NCI-H2107 (cell line): ENCODE data around the gene HMCN1.
"Not testable (repeated sequence)": the region's sequence is repeated elsewhere in the genome, so short reads cannot be mapped to it uniquely, and the experiment has no call there.

Experiments
- DNase-seq: peaks from one replicate; lab custom pipeline; 2025; lab: John Stamatoyannopoulos, UW

Gene HMCN1

GRCh38 chr1:185741551-185741950 is 7.4 kb downstream of the HMCN1 start:
- no peak for DNase-seq

DNA sequence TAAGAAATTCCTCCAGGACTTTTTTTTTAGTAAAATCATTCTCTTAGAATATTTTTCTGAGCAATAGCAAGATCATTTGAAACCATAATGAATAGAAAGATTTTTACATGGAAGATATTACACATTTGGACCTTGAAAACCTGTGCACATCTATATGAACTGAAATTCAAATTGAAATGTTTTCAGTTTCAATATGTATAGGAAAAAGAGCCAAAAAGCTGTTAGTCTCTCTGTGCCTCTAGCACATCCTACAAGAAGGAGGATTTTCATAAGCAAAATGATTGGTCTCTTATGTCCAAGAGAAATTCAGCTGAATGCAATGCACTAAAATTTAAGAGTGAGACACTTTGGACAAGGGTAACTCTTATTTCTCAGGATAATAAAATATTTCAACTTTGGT is 8.2 kb downstream of the HMCN1 start:
- no peak for DNase-seq

DNA sequence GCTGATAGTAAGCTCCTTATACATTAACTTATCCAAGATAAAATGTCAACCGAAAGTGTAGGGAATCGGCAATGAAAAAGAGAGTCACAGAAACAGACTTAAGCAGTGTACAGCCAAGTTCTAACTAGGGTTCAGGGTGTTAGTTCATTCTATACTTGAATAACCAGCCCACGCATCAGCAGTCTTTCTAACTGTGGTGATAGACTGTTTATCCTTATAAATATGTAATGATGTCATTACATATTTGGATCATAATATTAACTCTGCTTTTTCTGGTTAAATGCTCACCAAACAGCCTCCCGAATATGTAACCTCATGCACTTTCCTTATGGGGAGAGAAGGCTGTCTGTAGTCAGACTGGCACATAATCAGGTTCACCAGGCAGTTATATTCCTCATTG is 11.0 kb downstream of the HMCN1 start:
- no peak for DNase-seq

GRCh38 chr1:185759061-185759460 is 24.9 kb downstream of the HMCN1 start:
- no peak for DNase-seq

- no peak for DNase-seq
These were observed 27.6 kb downstream of the HMCN1 start for GRCh38 chr1:185761841-185762240.

GRCh38 chr1:185767508-185768120 is 33.4 kb downstream of the HMCN1 start:
- DNase-seq = no peak

DNA sequence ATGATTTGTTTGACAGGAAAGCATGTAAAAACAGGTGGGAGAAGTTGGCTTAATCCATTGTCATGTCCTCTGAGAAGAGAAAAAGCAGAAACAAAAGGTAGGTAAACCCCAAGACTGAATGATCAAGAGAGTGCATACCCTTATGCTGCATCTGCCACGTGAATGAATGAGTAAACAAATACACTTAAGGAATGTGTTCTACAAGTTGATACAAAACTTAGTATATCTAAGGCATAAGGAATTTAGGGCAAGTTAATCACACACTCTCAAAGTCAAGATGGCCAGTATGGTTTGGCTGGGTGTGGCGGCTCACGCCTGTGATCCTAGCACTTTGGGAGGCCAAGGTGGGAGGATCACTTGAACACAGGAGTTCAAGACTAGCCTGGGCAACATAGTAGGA is 34.2 kb downstream of the HMCN1 start:
- DNase-seq = no peak

DNA sequence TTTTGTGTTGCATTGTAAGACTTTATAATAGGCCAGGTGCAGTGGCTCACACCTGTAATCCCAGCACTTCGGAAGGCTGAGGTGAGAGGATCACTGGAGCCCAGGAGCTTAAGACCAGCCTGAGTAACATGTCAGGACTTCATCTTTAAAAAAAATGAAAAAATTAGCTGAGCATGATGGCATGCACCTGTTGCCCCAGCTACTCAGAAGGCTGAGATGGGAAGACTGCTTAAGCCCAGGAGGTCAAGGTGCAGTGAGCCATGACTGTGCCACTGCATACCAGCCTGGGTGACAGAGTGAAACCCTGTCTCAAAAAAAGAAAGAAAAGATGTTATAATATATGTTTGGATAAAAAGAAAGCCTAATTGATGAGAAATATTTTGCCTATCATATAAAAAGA is 34.9 kb downstream of the HMCN1 start:
- DNase-seq = no peak

DNA sequence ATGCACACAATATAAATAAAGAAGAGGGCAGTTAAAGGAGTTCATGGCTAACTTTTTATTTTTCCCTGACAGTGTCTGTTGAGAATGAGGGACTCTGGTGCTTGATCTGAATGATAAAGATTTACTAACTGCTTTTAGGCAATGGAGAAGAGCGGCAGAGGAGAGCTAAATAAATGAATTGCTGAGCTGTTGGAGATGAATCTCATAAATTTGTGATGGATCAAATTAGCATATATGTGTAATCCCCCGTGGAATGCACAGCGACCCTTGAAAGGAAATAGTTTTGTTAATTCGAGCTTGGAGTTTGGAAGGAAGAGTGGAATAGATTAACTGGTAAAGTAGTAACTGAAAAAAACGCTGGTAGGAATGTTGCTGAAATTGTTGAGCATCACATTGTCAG is 40.2 kb downstream of the HMCN1 start:
- DNase-seq = no peak

GRCh38 chr1:185775501-185775900 is 41.3 kb downstream of the HMCN1 start:
- DNase-seq = peak; percentile 38

DNA sequence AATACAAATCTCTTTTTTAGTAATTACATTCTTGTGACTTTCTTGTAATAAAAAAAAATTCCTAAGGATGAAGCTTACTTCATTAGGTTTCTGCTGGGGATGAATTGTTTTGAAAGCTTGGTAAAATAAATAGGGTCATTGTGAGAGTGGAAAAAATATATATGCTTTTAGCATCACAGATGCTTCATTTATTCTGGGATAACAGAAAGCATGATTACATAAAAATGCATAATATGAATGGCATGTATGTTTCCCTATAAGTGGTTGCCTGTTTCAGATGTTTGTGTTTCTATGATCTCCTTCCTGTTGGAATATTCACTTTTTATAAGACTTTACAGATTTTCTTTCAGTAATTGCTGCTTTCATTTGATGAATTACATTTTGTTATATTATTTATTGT is 42.3 kb downstream of the HMCN1 start:
- no peak for DNase-seq

DNA sequence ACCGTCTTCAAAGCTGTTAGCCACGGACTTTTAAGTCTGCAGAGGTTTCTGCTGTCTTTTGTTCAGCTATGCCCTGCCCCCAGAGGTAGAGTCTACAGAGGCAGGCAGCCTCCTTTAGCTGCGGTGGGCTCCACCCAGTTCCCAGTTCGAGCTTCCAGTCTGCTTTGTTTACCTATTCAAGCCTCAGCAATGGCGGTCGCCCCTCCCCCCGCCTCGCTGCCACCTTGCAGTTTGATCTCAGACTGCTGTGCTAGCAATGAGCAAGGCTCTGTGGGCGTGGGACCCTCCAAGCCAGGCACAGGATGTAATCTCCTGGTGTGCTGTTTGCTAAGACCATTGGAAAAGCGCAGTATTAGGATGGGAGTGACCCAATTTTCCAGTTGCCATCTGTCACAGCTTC is 49.7 kb downstream of the HMCN1 start:
- not testable (repeated sequence) for DNase-seq

- no peak for DNase-seq
These were observed 51.4 kb downstream of the HMCN1 start for GRCh38 chr1:185785586-185785985.

GRCh38 chr1:185786524-185786923 is 52.3 kb downstream of the HMCN1 start:
- no peak for DNase-seq

GRCh38 chr1:185787238-185787637 is 53.0 kb downstream of the HMCN1 start:
- no peak for DNase-seq

GRCh38 chr1:185788386-185788785 is 54.2 kb downstream of the HMCN1 start:
- DNase-seq = no peak

DNA sequence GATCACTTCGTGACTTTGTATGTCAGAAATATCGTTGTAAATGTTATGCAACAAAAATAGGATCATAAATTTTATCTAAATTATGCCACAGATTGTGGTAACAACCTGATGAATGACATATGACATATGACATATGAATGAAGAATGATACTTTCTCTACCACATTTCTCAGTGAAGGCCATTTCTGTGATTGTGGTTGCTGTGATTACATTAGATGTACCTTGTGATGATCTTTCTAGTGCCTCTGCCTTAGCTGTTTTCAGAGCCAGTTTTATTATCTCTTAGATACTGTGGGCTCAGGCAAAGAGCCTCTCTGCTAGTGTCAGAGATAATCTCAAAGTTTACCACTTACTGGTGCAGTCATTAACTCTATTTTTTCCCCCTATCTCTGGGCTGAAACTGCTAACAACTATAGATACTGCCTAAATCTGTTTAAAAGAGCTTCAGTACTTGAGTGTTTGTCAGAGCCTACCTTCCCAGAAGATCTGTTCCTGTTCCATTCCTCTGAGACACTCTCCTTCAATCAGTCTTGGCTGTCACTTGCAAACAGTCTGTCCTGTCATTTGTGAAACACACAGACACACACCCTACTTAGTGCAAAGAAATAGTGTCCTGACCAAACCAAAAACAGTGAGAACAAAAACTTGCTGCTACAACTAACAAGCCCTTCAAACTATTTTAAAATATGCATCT is 55.5 kb downstream of the HMCN1 start:
- no peak for DNase-seq

DNA sequence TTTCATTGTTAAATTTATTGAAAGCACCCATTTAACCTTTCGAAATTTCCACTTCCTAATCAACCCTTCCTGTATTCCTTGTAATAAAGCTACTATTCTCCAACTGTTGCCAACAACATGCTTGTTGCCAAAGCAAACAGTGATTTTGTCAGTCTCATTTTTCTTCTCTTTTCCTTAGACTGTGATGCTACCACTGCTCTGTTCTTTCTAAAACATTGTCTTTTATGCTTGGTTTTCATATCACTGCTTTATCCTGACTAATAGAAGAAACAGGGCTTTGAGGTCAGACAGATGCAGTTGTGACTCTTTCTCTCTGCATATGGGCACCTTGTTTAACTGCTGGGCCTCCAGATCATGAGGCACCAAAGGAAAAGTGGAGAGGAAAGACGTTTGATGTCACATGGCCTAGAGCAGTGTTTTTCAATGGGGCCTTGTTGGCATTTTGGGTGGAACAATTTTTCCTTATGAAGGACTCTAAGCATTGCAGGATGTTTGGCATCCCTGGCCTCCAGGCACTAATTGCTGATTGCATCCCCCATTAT is 56.1 kb downstream of the HMCN1 start:
- DNase-seq = no peak

DNA sequence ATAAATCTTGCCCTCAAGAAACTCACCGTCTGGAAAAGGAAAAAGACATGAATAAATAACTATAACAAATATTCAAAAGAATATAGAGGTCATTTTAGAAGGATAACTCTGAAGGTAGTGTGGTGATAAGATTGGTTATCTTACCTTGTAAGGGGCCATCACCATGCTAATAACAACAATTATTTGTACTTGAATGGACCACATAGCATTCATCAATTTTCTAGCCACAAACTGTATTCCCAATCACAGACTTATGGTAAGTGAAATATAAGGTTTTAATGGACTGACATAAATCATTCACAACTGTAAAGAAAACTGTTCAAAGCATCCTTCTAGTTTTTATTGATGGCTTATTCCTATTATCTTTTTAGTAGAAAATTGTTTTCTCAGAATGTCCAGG is 57.8 kb downstream of the HMCN1 start:
- no peak for DNase-seq

DNA sequence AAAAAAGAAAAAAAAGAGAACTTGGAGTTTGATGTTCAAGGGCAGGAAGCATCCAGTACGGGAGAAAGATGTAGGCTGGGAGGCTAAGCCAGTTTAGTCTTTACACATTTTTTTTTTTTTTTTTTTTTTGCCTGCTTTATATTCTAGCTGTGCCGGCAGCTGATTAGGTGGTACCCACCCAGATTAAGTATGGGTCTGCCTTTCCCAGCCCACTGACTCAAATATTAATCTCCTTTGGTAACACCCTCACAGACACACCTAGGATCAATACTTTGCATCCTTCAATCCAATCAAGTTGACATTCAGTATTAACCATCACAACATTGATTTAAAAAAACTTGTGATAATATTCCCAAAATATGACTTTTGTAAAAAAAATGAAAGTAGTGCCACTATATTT is 60.3 kb downstream of the HMCN1 start:
- not testable (repeated sequence) for DNase-seq

- DNase-seq = no peak
These were observed 61.0 kb downstream of the HMCN1 start for GRCh38 chr1:185795181-185795580.

- DNase-seq = no peak
These were observed 64.3 kb downstream of the HMCN1 start for GRCh38 chr1:185798505-185798904.

DNA sequence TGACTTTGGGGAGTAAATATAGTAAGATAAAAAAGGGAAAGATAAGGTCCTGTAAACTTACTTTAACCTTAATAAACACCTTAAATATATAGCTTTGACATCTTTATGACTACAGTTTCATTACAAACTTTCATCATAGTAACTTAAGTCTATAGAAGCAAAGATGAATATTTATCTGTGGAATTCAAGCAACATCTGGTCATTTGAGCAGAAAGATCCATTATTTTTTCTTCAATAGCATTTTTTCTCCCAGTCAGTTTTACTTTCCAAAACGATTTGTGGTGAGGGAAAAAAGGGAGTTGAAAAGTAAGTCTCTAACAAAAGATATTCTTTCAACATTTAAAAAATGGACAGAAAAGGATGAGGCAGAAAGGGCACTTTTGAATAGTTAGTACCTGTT is 69.0 kb downstream of the HMCN1 start:
- DNase-seq = no peak

GRCh38 chr1:185804206-185804605 is 70.0 kb downstream of the HMCN1 start:
- DNase-seq = no peak
